IPS-18a (cell line): ENCODE measurements around the gene PHLPP1.

Experiments
- H3K27ac ChIP-seq: one replicate; pipeline ENCODE4 v1.5.1; 2013; ENCODE audit warnings: low read length
- H3K27me3 ChIP-seq: one replicate; pipeline ENCODE4 v1.6.1; 2013; ENCODE audit warnings: mild to moderate bottlenecking, low read length; ENCODE audit not compliant: control insufficient read depth, insufficient read depth
- H3K36me3 ChIP-seq: one replicate; pipeline ENCODE4 v1.6.1; 2013; ENCODE audit warnings: low read depth, low read length; ENCODE audit not compliant: control insufficient read depth
- H3K4me1 ChIP-seq: one replicate; pipeline ENCODE4 v1.6.1; 2013; ENCODE audit warnings: low read depth, low read length; ENCODE audit not compliant: control insufficient read depth
- H3K4me3 ChIP-seq: one replicate; pipeline ENCODE4 v1.5.1; 2013; ENCODE audit warnings: low read length
- H3K9ac ChIP-seq: one replicate; pipeline ENCODE4 v1.6.1; 2013; ENCODE audit warnings: mild to moderate bottlenecking, low read length, moderate library complexity
- H3K9me3 ChIP-seq: one replicate; pipeline ENCODE4 v1.6.1; 2013; ENCODE audit warnings: low read depth, low read length; ENCODE audit not compliant: control insufficient read depth

PHLPP1 gene

GRCh38 chr18:62784338-62784965 lies 69.1 kb downstream of the PHLPP1 start:
- H3K4me3 ChIP-seq = no peak overlapping the region
- no peaks in the 10 kb centered on the region for H3K27me3 ChIP-seq
- H3K4me1 ChIP-seq = peaks cover 81% of the 10 kb centered on the region
- no peaks in the 10 kb centered on the region for H3K36me3 ChIP-seq
- H3K9ac ChIP-seq = no peak overlapping the region
- no peak overlapping the region for H3K27ac ChIP-seq
- no peaks in the 10 kb centered on the region for H3K9me3 ChIP-seq

DNA sequence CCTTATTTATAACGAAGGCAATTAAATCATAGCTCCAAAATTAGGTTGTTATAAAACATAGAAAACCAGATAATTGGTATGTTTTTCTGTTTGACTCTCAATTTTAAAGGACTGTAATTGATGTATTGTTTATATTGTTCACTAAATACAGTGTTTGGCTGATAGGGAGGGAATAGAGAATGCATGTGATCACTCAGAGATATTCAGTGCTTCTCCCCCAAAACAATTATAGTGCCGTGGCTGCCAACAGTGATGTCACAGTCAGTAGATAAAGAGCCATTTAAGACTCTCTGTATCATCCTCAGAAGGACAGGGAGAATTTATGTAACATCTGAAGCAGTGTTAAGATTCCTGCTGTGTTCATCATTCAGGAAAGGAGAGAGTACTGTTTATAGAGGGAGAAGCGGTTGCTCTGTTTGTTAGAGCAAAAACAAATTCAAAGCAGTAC lies 69.6 kb downstream of the PHLPP1 start:
- H3K4me3 ChIP-seq = no peak overlapping the region
- H3K9ac ChIP-seq = no peak overlapping the region
- H3K9me3 ChIP-seq = no peaks in the 10 kb centered on the region
- H3K4me1 ChIP-seq = peaks cover 81% of the 10 kb centered on the region
- H3K27me3 ChIP-seq = no peaks in the 10 kb centered on the region
- no peaks in the 10 kb centered on the region for H3K36me3 ChIP-seq
- H3K27ac ChIP-seq = no peak overlapping the region

DNA sequence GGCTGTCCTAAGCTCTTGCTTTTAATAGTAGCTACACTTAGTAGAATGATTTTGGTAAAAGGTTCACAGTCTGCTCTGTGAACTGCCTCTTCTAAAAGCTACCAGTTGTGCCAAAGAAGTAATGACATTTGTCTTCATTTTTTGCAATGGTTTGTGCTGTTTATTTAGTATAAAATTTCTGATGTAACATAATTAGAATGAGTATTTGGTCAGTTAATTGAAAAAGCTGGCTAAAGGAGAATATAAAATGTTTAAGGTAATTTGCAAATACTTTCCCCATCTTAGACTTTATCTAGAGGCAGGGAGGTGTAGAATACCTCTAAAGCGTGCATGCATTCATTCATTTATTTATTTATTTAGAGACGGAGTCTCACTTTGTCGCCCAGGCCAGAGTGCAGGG lies 71.3 kb downstream of the PHLPP1 start:
- H3K4me1 ChIP-seq = peaks cover 75% of the 10 kb centered on the region

GRCh38 chr18:62788111-62788510 lies 72.8 kb downstream of the PHLPP1 start:
- no peak overlapping the region for H3K27ac ChIP-seq
- H3K4me1 ChIP-seq = peaks cover 75% of the 10 kb centered on the region
- H3K4me3 ChIP-seq = peak overlapping the region; percentile 15
- no peaks in the 10 kb centered on the region for H3K36me3 ChIP-seq
- H3K9me3 ChIP-seq = no peaks in the 10 kb centered on the region
- H3K27me3 ChIP-seq = no peaks in the 10 kb centered on the region
- no peak overlapping the region for H3K9ac ChIP-seq

More for the DNA sequence above, 71.3 kb downstream of the PHLPP1 start:
- H3K9ac ChIP-seq = no peak overlapping the region
- H3K27ac ChIP-seq = no peak overlapping the region
- no peaks in the 10 kb centered on the region for H3K36me3 ChIP-seq
- H3K9me3 ChIP-seq = no peaks in the 10 kb centered on the region
- no peak overlapping the region for H3K4me3 ChIP-seq
- no peaks in the 10 kb centered on the region for H3K27me3 ChIP-seq

GRCh38 chr18:62788876-62789275 lies 73.5 kb downstream of the PHLPP1 start:
- no peak overlapping the region for H3K4me3 ChIP-seq
- peaks cover 83% of the 10 kb centered on the region for H3K4me1 ChIP-seq
- H3K27me3 ChIP-seq = no peaks in the 10 kb centered on the region
- no peaks in the 10 kb centered on the region for H3K9me3 ChIP-seq
- no peak overlapping the region for H3K9ac ChIP-seq
- no peaks in the 10 kb centered on the region for H3K36me3 ChIP-seq
- H3K27ac ChIP-seq = no peak overlapping the region

DNA sequence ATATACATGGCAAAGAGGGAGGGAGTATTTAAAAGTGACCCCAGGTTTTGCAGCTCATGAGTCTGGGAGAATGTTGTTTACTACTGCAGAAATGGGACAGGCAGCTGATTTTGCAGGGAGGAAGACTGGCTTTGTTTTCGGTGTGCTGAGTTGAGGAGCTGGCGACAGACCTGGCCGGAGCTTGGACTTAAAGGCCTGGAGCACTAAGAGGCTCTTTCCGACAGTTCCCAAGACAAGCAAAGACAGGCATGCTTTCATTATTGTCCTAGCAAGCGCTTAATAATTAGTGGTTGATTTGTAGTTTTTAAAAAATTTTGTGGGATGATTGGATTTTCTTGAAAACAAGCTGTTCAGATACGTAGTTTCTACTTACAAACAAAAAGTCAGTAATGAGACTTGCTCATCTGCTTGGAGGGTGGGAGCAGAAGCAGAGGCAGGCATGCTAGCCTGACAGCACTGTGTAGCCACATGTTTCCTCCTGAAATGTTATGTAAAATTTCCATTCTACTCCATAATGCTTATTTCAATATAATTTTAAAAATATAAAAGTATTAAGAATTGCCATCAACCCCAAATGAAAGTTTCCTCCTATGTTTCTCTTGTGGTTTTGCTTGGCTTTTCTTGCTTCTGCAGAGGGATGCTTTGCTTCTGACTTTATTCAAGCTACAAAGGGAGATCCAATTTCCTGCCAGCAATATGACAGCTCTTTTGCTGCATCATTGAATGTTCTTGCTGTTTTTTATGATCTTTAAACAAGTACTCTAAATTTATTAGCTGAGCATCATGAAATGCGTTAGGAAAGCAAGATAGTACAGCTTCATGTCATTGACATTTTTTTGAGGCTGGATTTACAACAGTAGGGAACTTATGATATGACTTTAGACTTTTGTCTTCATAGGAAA lies 75.8 kb downstream of the PHLPP1 start:
- Histone ChIP-seq H3K9me3 (no peaks in the 10 kb centered on the region), H3K27me3 (no peaks in the 10 kb centered on the region), H3K9ac (peak overlapping the region; percentile 9), H3K4me1 (peaks cover 80% of the 10 kb centered on the region), H3K27ac (no peak overlapping the region), H3K4me3 (no peak overlapping the region), H3K36me3 (no peaks in the 10 kb centered on the region)

- H3K27ac ChIP-seq = no peak overlapping the region
- H3K27me3 ChIP-seq = no peaks in the 10 kb centered on the region
- peaks cover 71% of the 10 kb centered on the region for H3K4me1 ChIP-seq
- no peak overlapping the region for H3K9ac ChIP-seq
- H3K9me3 ChIP-seq = no peaks in the 10 kb centered on the region
- no peak overlapping the region for H3K4me3 ChIP-seq
- H3K36me3 ChIP-seq = no peaks in the 10 kb centered on the region
Observed at GRCh38 chr18:62792016-62792415, 76.7 kb downstream of the PHLPP1 start.

- Histone ChIP-seq H3K4me3 (no peak overlapping the region), H3K9ac (no peak overlapping the region), H3K27ac (no peak overlapping the region), H3K36me3 (no peaks in the 10 kb centered on the region), H3K27me3 (no peaks in the 10 kb centered on the region), H3K9me3 (no peaks in the 10 kb centered on the region), H3K4me1 (peaks cover 71% of the 10 kb centered on the region)
Observed at GRCh38 chr18:62795813-62796212, 80.5 kb downstream of the PHLPP1 start.

DNA sequence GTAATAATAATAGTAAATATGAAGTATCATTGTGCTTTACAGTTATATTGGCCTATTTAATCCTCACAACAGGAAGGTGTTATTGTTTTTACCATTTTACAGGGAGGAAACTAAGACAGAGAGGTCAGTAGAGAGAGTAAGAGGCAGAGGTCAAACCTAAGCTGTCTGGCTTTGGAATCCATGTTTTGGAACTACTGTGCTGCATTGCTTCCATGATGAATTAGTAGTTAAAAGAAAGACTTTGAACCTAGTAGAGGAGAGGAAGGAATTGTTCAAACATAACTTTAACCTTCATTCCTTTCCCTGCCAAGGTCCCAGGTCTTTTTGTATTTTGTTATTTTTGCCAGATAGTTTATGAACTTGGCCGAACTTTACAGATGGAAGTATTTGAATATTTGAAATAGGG lies 80.9 kb downstream of the PHLPP1 start:
- peaks cover 68% of the 10 kb centered on the region for H3K4me1 ChIP-seq
- no peaks in the 10 kb centered on the region for H3K27me3 ChIP-seq
- no peaks in the 10 kb centered on the region for H3K36me3 ChIP-seq
- no peaks in the 10 kb centered on the region for H3K9me3 ChIP-seq
- no peak overlapping the region for H3K27ac ChIP-seq
- H3K4me3 ChIP-seq = no peak overlapping the region
- H3K9ac ChIP-seq = no peak overlapping the region

DNA sequence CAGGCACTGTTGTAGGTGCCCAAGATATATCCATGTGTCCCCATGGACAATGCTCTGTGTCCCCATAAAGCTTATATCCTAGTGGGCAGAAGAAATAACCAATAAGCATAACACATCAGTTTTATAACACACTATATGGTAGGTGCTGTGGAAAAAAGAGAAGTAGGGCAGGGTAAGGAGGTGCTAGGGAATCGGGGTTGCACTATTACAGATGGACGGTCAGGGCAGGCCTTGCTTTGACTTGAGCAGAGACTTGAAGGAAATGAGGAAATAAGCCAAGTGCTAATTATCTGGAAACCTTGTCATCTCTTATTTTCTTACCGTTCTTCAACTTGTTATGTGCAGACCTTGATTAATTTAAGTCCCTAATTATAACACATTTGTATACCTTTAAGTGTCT lies 82.0 kb downstream of the PHLPP1 start:
- H3K4me1 ChIP-seq = peaks cover 69% of the 10 kb centered on the region
- no peaks in the 10 kb centered on the region for H3K9me3 ChIP-seq
- no peaks in the 10 kb centered on the region for H3K36me3 ChIP-seq
- H3K9ac ChIP-seq = no peak overlapping the region
- no peak overlapping the region for H3K4me3 ChIP-seq
- no peak overlapping the region for H3K27ac ChIP-seq
- H3K27me3 ChIP-seq = no peaks in the 10 kb centered on the region

DNA sequence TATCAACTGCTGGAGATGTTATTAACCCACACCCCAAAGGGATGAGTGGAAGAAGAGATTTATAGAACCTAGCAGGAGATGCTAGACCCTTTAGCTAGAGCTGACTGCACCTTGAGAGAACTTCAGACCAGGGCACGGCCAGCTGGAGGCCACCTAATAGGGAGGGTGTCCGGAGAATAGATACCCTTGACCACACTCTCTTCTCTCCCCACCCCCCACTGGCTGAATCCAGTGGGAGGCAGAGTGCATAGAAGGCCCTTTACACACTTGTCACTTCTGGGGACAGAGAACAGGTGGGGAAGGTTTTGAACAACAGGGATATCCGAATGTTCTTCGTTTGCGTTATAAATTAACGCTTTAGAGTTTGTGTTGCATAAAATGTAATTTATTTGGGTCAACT lies 84.6 kb downstream of the PHLPP1 start:
- Histone ChIP-seq H3K27me3 (no peaks in the 10 kb centered on the region), H3K36me3 (no peaks in the 10 kb centered on the region), H3K4me1 (peaks cover 58% of the 10 kb centered on the region), H3K9ac (no peak overlapping the region), H3K9me3 (no peaks in the 10 kb centered on the region), H3K27ac (no peak overlapping the region), H3K4me3 (no peak overlapping the region)

- no peak overlapping the region for H3K27ac ChIP-seq
- H3K4me3 ChIP-seq = no peak overlapping the region
- no peaks in the 10 kb centered on the region for H3K9me3 ChIP-seq
- peaks cover 47% of the 10 kb centered on the region for H3K4me1 ChIP-seq
- no peaks in the 10 kb centered on the region for H3K27me3 ChIP-seq
- no peak overlapping the region for H3K9ac ChIP-seq
- no peaks in the 10 kb centered on the region for H3K36me3 ChIP-seq
Observed at GRCh38 chr18:62802523-62802922, 87.2 kb downstream of the PHLPP1 start.
